GM18909 (cell line): ENCODE measurements around the gene MLLT1.

ENCODE experiments used
- ATAC-seq: cut with Tn5 transposase; IDR thresholded peaks from one replicate; pipeline ENCODE4 v1.9.1; 2021; ENCODE audit warnings: mild to moderate bottlenecking; ENCODE audit not compliant: unreplicated experiment, poor library complexity

Gene MLLT1

DNA sequence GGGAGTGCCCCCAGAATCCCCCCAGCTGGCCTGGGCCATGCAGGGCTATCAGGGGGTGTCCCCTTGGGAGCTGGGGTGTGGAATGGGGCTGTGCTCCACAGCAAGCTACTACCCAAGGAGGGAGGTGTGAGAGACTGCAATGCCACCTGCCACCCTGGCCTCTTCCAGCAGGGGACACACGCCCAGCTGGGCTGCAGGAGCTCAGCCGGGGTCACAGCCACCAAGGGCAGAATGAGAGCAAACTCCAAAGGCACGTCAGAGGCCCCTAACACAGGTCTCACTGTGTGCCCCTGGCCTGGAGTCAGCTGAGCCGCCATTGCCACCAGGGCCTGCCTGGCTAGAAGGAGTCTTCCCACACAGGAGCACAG is 55.5 kb downstream of the MLLT1 start:
- ATAC-seq = no peak

DNA sequence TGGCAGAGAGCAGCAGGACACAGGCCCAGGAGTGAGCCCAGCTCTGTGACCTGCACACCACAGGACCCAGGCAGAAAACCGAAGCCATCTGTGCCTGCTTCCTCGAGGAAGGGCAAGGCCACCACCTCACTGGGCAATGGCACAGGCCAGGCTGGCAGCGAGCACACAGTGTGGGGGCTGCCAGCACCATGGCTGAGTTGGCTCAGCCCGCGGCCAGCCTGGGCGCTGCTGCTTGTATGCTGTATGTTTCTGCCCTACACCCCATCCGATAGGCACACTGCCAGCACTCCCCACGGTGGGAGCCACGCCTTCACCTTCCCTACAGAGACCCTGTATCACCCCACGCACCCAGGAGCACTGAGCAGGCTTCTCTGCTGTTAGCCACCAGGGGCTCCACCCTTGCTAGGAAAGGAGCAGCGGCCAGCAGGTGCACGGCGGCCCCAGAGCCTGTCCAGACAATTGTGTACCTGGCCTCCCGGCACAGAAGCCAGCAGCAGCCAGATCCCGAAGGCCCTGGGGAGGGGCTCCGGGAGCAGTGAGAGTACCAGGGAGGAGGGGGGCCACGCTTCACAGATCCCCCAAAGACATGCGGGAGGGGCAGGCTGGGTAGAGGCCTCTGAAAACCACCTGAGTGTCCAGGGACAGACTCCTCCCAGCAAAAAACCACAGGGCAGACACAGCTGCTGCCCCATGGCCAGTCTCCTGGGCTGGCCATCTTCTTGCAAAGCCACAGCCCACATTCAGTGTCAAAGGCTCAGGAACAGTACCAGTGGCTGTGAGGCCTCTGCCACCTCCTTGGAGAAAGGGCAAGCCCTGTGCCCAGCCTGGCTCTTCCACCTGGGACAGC is 56.1 kb downstream of the MLLT1 start:
- no peak for ATAC-seq

DNA sequence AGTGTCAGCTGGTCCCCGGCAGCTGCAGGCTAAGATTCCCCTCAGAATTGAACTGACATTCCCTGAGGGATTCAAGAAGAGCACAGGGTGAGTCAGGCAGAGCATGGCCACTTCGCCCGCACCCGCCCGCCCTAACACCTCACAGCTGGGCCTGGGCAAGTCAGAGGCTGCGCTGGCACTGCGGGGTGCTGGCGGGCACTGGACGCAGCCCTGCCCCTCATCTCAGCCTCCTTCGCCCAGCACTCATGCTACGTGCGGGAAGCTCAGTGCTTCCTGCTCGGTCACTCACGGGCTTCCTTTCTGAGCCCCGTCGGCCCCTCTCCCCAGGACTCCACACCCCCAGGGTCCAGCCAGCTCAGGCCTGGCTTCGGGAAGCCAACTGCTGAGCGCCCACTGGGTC is 56.9 kb downstream of the MLLT1 start:
- no peak for ATAC-seq

DNA sequence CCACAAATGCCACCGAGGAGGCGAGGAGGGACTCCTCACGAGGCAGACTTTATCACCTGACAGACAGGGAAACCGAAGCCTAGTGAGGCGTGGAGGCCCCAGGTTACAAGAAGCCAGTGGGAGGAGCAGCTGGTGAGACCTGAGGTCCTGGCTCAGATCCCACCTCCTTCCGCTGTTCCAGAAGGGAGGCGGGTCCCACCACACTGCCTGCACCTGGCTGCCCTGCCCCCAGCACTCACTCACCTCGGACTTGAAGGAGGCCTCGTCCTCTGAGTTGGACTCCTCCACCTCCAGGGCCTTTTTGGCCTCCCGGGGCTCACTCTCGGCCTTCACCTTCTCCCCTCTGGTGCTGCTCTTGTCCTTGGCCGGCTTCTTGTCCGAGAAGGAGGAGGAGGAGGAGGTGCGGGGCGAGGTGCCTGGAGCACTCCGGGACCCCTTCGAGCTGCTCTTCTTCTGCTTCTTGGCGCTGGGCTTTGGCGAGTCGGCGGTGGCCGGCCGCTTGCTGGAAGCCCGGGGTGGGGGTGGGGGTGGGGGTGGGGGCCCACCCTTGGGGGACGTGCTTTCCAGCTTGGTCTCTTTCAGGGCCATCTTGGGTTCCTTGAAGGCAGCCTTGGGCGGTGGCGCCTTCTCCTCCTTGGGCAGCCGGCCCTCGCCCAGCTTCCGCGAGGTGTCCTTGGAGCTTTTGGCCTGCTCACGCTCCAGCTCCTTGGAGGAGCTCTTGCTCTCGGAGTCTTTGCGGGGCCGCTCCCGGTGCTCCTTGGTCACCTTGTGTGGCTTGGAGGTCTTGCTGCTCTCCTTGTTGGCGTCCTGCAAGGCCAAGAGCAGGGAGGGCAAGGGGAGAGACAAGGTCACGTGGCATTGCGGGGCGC is 57.7 kb downstream of the MLLT1 start:
- ATAC-seq = no peak

DNA sequence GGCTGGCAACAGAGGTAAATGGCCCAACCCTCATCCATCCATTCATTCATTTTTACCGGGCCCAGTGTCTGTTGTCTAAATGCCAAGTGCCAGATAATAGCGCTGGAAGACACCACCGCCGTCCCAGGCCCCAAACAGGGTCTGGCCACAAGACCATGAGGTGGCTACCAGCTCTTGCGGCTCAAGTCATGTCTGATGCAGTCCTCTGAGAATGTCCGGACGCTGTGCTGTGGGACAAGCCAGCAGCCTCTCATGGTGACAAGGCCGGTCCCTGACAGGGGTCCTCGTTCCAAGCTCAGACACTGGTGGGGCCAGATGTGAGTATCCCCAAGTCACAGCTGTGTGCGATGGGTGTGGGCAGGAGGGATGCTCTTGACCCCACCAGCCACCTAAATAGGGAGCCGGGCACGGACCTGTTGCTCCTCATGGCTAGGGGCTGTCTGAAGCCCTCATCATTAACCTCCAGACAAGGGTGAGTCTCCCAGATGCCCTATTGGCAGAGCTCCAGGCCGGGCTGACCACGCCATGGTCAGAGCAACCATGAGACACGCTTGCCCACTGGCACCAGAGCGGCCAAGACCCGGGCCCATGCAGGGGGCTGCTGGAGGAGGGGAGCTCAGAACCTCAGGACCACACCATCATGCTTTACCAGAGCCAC is 58.4 kb downstream of the MLLT1 start:
- ATAC-seq = no peak

DNA sequence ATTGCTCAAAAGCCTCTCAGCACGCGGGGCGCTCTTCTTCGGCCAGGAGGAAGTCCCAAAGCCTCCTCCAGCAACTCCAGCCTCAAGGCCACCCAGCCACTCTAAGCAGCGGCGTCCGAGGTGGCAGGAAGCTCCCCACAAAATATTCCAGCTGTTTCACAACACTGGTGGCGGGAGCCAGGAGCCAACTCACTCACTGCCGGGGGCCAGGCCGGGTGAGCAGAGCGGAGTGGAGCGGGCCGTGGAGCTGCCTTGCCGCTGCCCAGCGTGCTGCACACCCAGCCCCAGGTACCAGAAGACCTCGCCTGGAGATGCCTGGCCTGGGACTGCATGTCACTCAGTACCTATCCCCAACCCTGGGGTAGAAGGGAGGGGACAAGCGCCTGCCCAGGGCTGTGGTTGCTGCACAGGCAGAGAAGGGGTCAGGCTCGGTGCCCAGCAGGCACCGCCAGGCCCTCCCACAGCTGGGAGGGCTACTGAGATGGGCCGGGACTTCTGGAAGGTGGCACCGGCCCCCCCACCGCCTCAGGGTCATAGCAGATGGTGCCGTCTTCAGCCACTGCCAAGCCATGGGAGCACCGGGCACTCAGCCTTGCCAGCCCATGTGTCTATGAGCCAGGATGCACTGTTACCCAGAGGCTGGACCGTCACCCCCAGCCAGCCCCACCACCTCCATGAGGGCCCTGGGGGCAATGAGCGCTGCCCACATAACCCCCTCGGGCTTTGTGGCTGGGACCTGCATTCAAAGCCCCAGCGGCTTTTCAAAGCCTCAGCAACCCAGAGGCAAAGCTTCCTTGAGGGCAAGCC is 59.2 kb downstream of the MLLT1 start:
- no peak for ATAC-seq

DNA sequence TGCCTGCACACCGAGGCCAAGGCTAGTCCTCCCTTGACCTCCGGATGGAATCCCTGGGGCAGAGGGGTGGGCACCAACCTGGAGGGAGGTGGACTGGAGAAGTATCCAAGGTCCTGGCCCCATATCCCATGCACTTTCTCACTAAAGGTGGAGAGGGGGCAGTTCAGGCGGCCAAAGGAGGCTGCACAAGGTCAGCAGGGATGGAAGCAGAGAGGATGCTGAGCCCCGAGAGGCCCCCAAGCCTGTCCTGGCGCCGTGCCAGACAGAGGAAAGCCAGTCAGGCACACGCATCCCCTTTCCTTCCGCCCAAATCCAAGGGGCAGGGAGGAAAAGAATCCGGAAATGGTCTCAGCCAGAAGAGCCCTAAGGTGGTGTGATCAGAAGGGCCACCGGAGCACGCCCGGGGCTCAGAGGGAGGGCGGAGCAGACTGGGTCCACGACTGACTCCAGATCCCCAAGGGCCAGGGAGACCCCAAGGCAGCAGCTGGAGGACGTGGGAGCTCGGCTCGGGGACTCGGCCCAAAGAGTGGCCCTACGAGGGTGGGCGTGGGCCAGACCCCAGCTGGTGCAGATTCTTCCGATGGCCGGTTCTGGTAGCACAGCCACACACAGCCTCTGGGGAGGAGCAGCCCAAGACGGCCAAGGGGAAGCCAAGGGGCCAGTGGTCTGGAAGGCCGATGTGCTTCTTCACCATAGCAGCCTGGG is 60.0 kb downstream of the MLLT1 start:
- no peak for ATAC-seq

DNA sequence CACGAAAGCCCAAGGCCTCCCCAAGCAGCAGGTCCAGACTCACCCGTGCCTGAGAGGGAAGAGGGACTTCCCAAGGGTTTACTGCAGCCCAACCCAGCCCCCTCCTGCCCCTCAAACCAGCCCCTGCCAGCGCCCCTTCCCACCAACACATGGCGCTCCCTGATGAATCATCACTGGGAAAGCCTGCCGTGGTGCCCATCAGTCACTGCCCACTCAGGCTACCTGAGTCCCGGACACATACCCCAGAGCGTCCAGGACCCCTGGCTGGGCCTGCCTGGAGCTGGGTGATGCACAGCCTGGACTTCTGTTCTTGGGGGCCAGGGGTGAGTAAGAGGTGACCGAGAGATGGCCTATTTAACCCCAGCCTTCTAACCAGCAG is 60.6 kb downstream of the MLLT1 start:
- ATAC-seq = no peak

DNA sequence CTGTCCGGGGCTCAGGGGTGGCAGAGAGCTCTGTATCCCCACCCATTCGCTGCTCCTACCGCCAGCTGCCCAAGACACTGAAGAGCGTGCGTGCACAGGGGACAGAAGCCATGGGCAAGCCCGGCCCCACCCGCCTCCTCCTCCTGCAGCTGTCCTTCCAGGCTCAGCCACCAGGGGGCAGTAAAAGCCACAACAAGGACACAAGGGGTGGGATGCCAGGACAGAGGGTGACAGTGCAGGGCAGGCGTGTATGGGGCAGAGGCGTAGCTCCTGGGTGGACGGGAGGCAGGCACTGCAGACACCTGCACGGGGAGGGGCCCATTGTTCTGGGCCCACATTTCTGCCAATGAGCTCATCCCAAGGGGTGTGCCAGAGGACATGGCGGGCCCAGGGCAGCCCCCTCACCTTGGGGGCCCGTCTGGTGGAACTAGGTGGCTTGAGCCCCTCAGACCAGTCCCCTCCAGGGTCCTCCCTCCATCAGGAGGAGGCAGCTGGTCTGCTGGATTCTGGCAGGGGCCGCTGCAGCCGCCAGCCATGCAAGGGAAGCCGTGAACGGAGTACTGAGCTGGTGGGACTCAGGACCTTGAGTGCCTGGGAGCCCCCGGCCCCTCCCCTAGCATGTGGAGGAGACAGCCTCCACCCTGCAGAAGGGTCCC is 61.2 kb downstream of the MLLT1 start:
- ATAC-seq = no peak

DNA sequence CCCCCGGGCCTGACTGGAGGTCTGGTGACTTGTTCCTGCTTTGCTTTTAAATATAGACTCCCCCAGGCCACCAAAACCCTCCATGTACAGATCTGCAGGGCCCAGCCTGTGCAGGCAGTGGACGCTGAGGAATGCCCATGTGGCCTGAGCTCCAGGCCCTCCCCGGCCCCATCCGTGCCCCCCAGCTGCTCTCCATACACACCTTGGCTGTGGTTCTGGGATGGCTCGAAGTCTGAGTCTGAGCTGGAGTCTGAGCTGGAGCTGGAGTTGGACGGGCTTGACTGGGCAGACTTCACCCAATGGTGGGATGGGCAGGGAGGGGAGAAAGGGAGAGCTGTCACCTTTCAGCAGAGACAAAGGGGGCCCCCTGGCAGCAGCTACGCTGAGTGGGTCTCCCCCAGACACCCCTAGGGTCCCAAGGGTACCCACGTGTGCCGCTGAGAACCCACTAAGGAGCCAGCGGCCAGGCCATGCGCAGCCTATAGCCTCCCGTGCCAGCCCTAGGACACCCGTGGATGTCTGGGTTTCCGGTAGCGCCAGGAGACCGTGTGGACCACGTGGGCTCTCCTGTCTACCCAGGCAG is 61.9 kb downstream of the MLLT1 start:
- ATAC-seq = no peak

DNA sequence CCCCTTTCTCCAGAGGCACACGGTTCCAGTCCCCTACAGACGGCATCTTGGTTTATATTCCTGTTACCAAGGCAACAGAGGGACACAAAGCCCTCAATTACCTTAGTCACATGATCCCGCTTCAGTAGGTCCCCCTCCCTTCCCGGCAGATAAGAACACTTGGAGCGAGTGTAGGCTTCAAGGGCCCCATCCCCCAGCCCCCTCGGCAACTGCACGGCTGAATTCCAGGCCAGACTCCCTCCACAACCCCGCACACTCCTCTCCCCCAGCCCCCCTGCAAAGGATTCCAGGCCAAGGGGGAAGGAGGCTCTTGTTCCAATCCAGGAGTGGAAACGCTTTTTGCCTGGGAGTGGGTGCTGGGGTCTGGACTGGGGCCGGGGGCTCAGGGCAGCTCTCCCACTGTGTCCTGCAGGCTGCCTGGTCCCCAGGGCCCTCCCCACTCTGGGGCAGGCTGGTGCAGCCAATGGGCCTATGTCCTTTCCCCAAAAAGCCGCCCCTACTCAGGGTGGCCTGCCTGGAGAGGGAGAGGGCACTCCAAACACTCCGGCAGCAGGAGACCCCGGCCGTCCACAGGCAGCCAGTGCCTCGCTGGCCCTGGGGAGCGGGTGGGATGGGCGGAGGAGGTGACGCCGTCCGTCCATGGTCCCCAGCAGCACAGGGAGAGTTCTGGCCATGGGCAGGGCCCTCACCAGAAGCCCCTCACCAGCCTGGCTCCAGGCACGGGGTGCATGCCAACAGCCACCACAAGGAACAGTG is 62.6 kb downstream of the MLLT1 start:
- no peak for ATAC-seq

DNA sequence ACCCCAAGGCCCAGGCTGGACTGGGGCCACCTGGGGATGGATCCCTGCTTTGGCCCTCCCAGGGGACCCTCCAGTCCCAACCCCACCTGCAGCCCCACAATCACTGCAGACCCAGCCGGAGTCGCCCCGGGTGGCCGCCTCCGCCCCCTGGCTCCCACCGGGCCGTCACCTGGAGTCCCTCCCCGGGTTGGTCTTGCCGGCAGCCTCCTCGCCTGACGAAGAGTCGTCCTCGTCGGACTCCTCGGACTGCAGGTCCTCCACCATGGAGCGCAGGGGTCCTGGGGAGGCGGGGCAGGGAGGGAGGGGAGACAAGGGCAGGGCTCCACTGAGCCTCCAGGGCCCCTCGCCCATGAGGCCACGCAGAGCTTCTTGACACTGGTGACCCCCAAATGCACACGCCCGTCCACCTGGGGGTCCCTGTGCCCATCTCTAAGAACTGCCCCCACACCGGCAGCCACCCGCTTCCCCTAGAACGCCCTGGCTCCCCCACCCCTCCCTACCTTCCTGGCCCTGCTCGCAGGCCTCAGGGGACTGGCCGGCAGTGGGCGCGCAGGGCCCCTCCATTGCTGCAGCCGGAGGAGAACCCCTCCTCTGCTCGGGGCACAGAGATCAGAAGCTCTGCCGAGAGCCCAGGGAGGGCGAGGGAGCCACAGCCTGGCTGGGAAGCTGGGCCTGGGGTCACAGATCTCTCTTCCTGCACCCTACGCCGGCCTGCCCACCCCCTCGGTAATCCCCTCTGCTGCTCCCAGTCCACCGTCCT is 63.4 kb downstream of the MLLT1 start:
- no peak for ATAC-seq

DNA sequence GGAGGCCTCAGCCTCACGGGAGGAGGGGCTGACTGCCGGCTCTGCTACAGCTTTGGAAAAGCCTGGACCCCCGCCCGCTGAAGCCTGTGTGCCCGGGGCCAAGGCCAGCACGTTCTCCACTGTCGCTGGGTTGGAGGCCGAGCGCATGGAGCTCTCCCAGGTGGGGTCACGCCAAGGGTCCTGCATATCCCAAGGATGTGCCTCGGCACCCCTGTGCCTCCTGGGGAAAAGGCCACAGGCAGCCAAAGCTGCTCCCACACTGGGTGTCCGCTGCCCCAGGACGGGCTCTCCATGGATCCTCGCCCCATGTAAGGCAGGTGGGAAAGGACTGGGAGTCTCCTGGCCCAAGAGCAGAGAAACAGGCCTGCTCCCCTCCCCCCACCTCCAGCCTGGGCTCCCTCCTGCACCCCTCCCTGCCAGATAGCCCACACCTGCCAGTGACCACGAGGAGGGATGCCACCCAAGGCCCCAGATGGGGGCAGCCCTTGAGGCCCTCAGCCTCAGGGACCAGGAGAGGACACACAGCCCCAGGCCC is 64.0 kb downstream of the MLLT1 start:
- ATAC-seq = no peak

DNA sequence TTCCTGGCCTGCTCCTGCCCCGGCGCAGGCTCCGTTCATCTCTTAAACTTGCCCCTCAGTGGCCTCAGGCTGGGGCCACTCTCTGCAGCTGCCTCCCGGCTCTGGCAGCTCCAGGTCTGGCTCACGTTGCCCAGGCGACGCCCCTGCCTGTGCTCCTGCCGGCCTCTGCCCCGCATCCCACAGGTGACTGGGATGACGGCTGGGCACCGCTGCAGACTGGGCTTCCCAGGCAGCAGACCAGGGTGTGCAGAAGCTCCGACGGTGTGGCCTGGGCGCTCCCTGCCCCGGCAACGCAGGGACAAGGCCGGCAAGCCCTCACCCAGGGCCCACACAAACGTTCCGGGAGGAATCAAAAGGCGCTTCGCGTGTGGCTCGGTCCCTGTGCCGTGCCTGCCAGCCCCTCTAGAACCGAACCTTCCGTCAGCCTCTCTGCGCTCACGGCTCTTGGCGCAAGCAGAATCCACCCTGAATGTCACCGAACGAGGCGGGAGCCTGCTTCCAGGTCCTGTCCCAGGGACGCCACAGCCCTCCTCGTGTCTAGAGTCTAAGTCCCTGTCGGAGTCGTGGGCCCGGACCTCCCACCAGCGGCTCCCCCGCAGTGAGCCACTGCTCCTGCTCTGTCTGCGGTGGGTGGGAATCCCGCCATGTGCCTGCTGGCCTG is 64.8 kb downstream of the MLLT1 start:
- no peak for ATAC-seq

DNA sequence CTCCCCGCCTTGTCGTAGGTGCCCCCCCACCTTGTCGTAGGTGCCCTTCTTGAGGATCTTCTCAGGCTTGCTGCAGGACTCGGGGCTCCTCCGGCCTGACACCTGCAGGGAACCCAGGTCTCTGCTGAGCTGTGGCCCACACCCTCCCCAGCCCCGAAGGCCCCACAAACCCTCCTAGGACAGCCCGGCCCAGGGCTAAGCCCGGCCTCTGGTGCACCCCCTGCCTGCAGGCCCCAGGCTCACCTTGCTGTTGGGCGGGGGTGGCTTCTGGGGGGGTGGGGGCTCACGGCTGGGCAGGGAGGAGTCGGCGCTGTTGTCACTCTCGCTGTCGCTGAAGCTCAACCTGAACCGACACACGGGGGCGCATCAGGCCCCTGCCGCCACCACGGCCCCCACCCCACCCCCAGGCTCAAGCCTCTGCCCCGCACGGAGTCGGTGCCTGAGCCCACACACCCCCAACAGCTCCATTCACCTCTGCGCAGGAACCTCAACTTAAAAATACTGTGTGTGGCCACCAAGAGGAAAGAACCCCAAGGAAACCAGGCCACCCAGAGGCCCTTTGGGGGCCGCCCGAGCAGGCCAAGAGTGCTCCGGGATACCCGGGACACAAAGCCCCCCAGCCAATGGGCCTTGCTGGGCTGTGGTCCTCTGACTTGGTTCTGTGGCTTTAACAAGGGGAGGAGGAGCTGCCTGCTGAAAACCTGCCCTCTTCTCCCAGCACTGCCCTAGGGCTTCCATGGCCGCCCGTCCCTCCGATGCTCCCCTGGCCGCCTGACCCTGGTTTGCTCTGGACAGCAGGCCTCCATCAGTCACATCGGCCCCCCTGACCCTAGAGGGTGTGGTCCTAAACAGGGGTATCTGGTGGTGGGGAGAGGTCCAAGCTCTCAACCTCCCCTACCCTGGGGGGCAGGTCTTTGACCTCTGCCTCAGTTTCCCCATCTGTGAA is 65.8 kb downstream of the MLLT1 start:
- no peak for ATAC-seq

DNA sequence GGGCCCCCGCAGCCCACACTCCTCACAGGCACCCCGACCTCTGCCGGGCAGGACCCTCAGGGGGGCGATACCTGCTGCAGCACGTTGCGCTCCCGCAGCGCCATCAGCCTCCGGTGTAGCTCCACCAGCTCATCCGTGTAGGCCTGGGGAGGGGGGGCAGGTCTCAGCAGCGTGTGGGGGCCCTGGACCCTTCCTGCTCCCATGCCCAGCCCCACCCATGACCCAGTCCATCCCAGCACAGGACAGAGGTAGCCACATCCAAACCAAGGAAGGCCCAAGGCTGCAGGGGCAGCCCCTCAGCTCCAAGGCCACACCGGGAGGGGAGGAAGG is 66.5 kb downstream of the MLLT1 start:
- no peak for ATAC-seq
